ENCODE measurements around the gene UBR4. TPM values are rescaled to one million over a fixed set of nuclear protein-coding genes. Genes with fewer than 3 reads are reported as not detected.

UBR4 gene
- total RNA-seq, 2 experiments from 2014 or later = 117 to 147 TPM

DNA sequence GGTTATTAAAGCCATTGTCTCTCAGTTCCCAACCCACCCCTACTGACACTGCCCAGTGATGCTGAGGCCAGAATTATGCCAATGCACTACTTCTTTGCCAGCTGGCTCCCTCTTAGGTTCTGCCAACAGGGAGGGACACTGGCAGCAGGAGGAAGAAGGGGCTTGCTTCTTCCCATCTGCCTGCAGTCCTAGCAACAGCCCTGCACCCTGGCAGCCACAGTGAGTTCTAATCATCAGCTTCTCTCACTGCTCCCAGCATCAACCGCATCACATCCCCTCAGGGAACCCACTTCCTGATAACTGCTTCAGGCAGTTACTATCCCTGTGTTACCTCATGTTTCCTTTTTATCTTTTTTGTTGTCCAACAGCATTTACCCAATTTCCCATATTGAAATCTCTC, 86.2 kb downstream of the UBR4 start:
- Mint-ChIP-seq H3K27me3 (no peaks in the 10 kb centered on the region), H3K4me3 (no peak overlapping the region), H3K36me3 (ENCODE audit: low read depth) (peaks cover 91% of the 10 kb centered on the region), H3K27ac (peak overlapping the region; percentile 83), H3K9me3 (ENCODE audit: low read depth) (no peaks in the 10 kb centered on the region), H3K4me1 (peaks cover 39% of the 10 kb centered on the region)
- ATAC-seq = peak; percentile 48
- POLR2A ChIA-PET = interaction anchor here (0.9 kb wide), 1 partner anchor 15 kb away, joined by 3 read pairs; no protein-coding TSS in a partner anchor
- peak; percentile 38 for DNase-seq
- CTCF ChIA-PET = interaction anchor here (0.9 to 1.6 kb wide), 3 partner anchors 117 to 240 kb away, joined by 3 to 8 read pairs (median 3); no protein-coding TSS in a partner anchor
- intact Hi-C loops (cut with DNase I, micrococcal nuclease) = loop anchor here in 1 of 2 experiments (5.0 kb wide), 1 partner anchor 48 kb away; no protein-coding TSS in a partner anchor

DNA sequence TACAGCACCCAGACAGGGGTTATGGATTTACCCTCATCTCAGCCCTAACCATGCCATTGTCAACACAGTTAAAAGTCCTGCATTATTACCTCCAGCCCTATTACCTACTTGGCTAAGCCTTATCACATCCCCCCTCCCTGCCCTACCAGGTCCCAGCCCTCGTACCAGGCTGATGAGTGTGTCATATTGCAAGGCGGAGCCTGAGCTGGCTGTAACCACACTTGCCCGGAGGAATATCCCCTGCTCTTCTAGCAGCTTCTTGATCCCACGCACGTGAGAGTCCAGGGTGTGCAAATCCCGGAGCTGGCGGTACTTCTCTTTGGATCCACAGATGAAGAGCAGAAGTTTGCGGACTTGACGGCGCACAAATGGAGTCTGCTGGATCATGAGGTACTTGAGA, 87.4 kb downstream of the UBR4 start:
- intact Hi-C loops (cut with DNase I, micrococcal nuclease) = loop anchor here in 1 of 2 experiments (5.0 kb wide), 1 partner anchor 50 kb away; no protein-coding TSS in a partner anchor
- H3K27ac Mint-ChIP-seq = no peak overlapping the region

GRCh38 chr1:19121192-19121591, 88.9 kb downstream of the UBR4 start:
- no peak for ATAC-seq
- Mint-ChIP-seq H3K36me3 (ENCODE audit: low read depth) (peaks cover 88% of the 10 kb centered on the region), H3K27ac (peak overlapping the region; percentile 7), H3K9me3 (ENCODE audit: low read depth) (no peaks in the 10 kb centered on the region), H3K4me3 (no peak overlapping the region), H3K4me1 (peaks cover 29% of the 10 kb centered on the region), H3K27me3 (no peaks in the 10 kb centered on the region)
- DNase-seq = no peak
- intact Hi-C loops (cut with DNase I, micrococcal nuclease) = loop anchor here in 1 of 2 experiments (5.0 kb wide), 1 partner anchor 51 kb away; no protein-coding TSS in a partner anchor
- ChIA-PET CTCF (no interaction called here), POLR2A (interaction anchor here (0.6 kb wide), 1 partner anchor 155 kb away, joined by 3 read pairs; no protein-coding TSS in a partner anchor)

More for the DNA sequence above, 87.4 kb downstream of the UBR4 start:
- peaks cover 39% of the 10 kb centered on the region for H3K4me1 Mint-ChIP-seq
- ChIA-PET CTCF (interaction anchor here (0.7 to 1.6 kb wide), 7 partner anchors 12 to 239 kb away, joined by 3 to 8 read pairs (median 3); no protein-coding TSS in a partner anchor), POLR2A (no interaction called here)
- no peak for ATAC-seq
- H3K36me3 Mint-ChIP-seq (ENCODE audit: low read depth) = peaks cover 90% of the 10 kb centered on the region
- H3K4me3 Mint-ChIP-seq = no peak overlapping the region
- H3K27me3 Mint-ChIP-seq = no peaks in the 10 kb centered on the region
- DNase-seq = no peak
- no peaks in the 10 kb centered on the region for H3K9me3 Mint-ChIP-seq (ENCODE audit: low read depth)

DNA sequence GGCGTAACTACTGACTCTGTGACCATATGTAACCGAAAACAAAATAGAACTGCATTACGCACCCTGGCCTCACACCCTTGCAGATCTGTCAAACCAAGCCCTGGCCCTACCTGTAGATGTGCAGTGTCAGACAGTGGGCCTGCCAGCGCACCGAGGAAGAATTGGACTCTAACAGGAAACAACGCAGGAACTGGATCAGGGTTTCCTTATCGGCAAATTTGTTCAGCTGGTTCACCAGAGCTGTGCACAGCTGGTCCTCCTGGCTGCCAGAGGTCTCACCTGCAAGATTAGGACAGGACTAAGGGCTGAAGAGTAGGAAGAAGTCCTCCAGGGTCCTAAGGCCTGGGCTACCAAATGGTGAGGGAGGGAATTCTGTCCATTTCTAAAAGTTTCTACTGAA, 90.0 kb downstream of the UBR4 start:
- no peaks in the 10 kb centered on the region for H3K27me3 Mint-ChIP-seq
- peak overlapping the region; percentile 43 for H3K27ac Mint-ChIP-seq
- H3K4me1 Mint-ChIP-seq = peaks cover 19% of the 10 kb centered on the region
- no peaks in the 10 kb centered on the region for H3K9me3 Mint-ChIP-seq (ENCODE audit: low read depth)
- intact Hi-C loops (cut with DNase I, micrococcal nuclease) = loop anchor here in 1 of 2 experiments (5.0 kb wide), 1 partner anchor 52 kb away; no protein-coding TSS in a partner anchor
- CTCF ChIA-PET = interaction anchor here (0.8 kb wide), 1 partner anchor 120 kb away, joined by 3 read pairs; no protein-coding TSS in a partner anchor
- no peak overlapping the region for H3K4me3 Mint-ChIP-seq
- no peak for DNase-seq
- peaks cover 85% of the 10 kb centered on the region for H3K36me3 Mint-ChIP-seq (ENCODE audit: low read depth)
- POLR2A ChIA-PET = interaction anchor here (0.6 kb wide), 1 partner anchor 70 kb away, joined by 3 read pairs; no protein-coding TSS in a partner anchor
- ATAC-seq = no peak

DNA sequence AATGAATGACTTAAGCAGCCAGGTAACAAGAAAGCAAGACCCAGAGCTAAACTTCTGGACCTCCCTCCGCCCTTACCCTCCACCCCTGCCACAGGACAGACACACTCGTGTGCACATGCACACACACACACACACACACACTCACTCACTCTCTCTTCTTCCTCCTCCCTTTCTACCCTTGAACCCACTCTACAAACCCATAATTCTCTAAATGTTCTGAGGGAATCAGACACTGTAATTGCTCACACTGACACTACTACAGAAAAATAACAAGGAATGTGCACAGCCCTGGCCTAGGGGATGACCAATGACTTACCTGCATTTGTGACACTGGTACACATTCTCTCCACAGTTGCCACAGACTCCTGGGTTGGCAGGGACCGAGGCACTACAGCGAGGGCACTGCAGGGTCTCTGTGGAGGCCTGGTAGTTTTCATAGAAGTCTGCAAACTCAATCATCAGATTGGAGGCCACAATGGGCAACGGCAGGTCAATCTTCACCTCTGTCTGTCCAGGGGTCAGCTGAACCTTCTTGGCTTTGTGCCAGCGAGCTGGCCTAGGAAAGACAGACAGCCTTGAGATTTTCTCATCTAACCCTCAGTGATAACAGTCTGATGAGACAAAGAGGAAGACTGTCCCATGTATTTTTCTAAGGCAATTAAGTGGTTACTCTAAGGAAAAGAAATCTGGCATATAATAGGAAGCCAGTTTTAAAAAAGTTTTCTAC, 94.8 kb downstream of the UBR4 start:
- no peak for DNase-seq
- Mint-ChIP-seq H3K36me3 (ENCODE audit: low read depth) (peaks cover 81% of the 10 kb centered on the region), H3K9me3 (ENCODE audit: low read depth) (no peaks in the 10 kb centered on the region), H3K4me1 (no peaks in the 10 kb centered on the region), H3K27ac (no peak overlapping the region), H3K27me3 (no peaks in the 10 kb centered on the region), H3K4me3 (no peak overlapping the region)
- intact Hi-C loops (cut with DNase I, micrococcal nuclease) = no loop called here
- ChIA-PET POLR2A (no interaction called here), CTCF (interaction anchor here (0.9 to 1.2 kb wide), 4 partner anchors 12 to 202 kb away, joined by 3 to 6 read pairs (median 4); no protein-coding TSS in a partner anchor)
- no peak for ATAC-seq

DNA sequence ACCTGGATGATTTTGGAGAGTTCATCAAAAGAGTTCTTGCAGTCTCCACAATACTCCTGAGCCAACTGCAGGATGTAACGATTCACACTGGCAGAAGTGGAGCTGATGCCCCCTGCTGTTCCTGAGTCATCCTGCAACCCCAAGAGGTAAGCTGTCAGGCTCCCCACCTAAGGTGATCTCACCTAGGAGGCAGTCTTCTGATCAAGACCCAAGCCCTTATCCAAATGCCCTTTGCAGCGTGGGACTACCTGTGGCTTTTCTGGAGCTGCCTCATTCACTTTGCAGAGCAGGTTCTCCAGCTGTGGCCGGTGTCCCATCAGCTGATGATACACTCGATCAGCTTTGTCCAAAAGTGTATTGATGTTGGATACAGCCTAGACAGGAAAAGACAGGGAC, 96.4 kb downstream of the UBR4 start:
- ATAC-seq (peak; percentile 83), DNase-seq (peak; percentile 62)
- no peaks in the 10 kb centered on the region for H3K4me1 Mint-ChIP-seq
- POLR2A ChIA-PET = no interaction called here
- H3K9me3 Mint-ChIP-seq (ENCODE audit: low read depth) = no peaks in the 10 kb centered on the region
- no peaks in the 10 kb centered on the region for H3K27me3 Mint-ChIP-seq
- H3K27ac Mint-ChIP-seq = no peak overlapping the region
- H3K36me3 Mint-ChIP-seq (ENCODE audit: low read depth) = peaks cover 79% of the 10 kb centered on the region
- CTCF ChIA-PET = interaction anchor here (0.5 to 2.3 kb wide), 13 partner anchors 8 to 253 kb away, joined by 3 to 9 read pairs (median 3); partner anchors contain the start of gene ALDH4A1
- intact Hi-C loops (cut with DNase I, micrococcal nuclease) = loop anchor here (5.0 kb wide), 1 partner anchor 206 kb away; no protein-coding TSS in a partner anchor
- H3K4me3 Mint-ChIP-seq = no peak overlapping the region

DNA sequence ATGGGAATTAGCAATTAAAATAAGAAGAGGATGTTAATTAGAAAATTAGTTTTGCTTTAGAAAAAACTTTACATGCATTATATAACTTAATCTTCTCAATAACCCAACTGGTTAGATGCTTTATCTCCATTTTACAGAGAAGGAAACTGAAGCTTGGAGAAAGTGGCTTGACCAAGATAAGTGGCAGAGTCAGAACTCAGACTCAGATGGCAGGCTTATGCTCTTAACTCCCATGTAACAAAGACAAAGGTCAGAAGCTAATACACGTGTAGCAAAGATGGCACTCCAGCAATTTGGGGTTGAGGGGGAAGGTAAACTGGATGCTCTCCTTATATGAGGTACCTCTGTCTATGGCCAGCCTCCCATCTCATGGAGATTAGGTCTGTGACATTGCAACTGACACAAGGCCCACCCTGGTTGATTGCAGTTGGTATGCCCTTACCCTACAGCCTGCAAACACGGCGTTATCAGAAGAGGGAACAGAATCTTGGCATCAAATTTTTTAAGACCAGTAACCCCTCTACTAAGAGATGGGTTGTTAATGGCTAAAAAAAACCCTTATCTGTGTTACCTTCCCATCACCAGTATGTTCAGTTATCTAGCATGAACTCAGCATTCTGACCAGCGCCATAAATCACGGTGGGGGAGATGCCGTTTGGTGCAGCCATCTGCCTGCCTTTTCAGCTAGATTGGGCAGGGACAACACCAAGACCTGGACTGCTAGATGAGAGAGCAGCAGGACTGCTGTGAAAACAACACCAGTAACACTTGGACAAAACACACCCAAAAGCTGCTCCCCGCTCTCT, 97.0 kb downstream of the UBR4 start:
- CTCF ChIA-PET = interaction anchor here (0.8 to 2.3 kb wide), 12 partner anchors 8 to 229 kb away, joined by 3 to 9 read pairs (median 4); partner anchors contain the start of gene ALDH4A1
- POLR2A ChIA-PET = no interaction called here
- no peaks in the 10 kb centered on the region for H3K9me3 Mint-ChIP-seq (ENCODE audit: low read depth)
- H3K27ac Mint-ChIP-seq = no peak overlapping the region
- H3K27me3 Mint-ChIP-seq = no peaks in the 10 kb centered on the region
- no peaks in the 10 kb centered on the region for H3K4me1 Mint-ChIP-seq
- H3K36me3 Mint-ChIP-seq (ENCODE audit: low read depth) = peaks cover 79% of the 10 kb centered on the region
- H3K4me3 Mint-ChIP-seq = no peak overlapping the region
- intact Hi-C loops (cut with DNase I, micrococcal nuclease) = loop anchor here (5.0 kb wide), 1 partner anchor 206 kb away; no protein-coding TSS in a partner anchor
- ATAC-seq = no peak
- DNase-seq = no peak

- intact Hi-C loops (cut with DNase I, micrococcal nuclease) = loop anchor here (5.0 kb wide), 1 partner anchor 203 kb away; no protein-coding TSS in a partner anchor
- Mint-ChIP-seq H3K27ac (no peak overlapping the region), H3K36me3 (ENCODE audit: low read depth) (peaks cover 75% of the 10 kb centered on the region), H3K4me3 (no peak overlapping the region), H3K4me1 (no peaks in the 10 kb centered on the region), H3K27me3 (no peaks in the 10 kb centered on the region), H3K9me3 (ENCODE audit: low read depth) (no peaks in the 10 kb centered on the region)
- POLR2A ChIA-PET = no interaction called here
- CTCF ChIA-PET = interaction anchor here (0.6 to 1.5 kb wide), 2 partner anchors 12 to 30 kb away, joined by 3 read pairs; no protein-coding TSS in a partner anchor
- ATAC-seq (no peak), DNase-seq (no peak)
Observed at GRCh38 chr1:19110257-19110927, 99.7 kb downstream of the UBR4 start.

- Mint-ChIP-seq H3K4me3 (no peak overlapping the region), H3K4me1 (no peaks in the 10 kb centered on the region), H3K27ac (no peak overlapping the region), H3K36me3 (ENCODE audit: low read depth) (peaks cover 73% of the 10 kb centered on the region), H3K9me3 (ENCODE audit: low read depth) (no peaks in the 10 kb centered on the region), H3K27me3 (no peaks in the 10 kb centered on the region)
- DNase-seq (no peak), ATAC-seq (no peak)
- intact Hi-C loops (cut with DNase I, micrococcal nuclease) = no loop called here
- ChIA-PET POLR2A (interaction anchor here (1.0 kb wide), 1 partner anchor 15 kb away, joined by 3 read pairs; no protein-coding TSS in a partner anchor), CTCF (interaction anchor here (0.8 kb wide), 1 partner anchor 203 kb away, joined by 4 read pairs; no protein-coding TSS in a partner anchor)
Observed at GRCh38 chr1:19109545-19109944, 100.5 kb downstream of the UBR4 start.

DNA sequence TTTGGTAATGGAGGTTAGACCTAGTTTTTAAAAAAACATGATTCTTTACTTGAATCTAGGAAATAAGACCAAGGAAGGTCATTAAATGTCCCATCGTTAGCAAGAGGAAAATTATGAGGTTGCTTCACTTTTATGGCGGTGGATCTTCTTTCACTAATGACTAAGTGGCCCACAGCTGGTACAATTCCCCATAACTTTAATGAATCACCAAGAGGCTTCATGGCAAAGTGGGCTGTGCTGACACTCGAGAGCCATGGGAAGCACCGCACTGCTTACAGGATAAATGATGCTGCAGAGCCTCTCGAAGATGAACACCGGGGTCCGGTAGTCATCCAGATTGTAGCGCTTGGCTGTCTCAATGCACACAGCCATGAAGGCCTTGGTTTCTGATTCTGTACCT, 108.8 kb downstream of the UBR4 start:
- intact Hi-C loops (cut with DNase I, micrococcal nuclease) = no loop called here
- H3K4me1 Mint-ChIP-seq = no peaks in the 10 kb centered on the region
- ATAC-seq = no peak
- POLR2A ChIA-PET = no interaction called here
- H3K27ac Mint-ChIP-seq = no peak overlapping the region
- H3K9me3 Mint-ChIP-seq (ENCODE audit: low read depth) = no peaks in the 10 kb centered on the region
- no peaks in the 10 kb centered on the region for H3K27me3 Mint-ChIP-seq
- H3K36me3 Mint-ChIP-seq (ENCODE audit: low read depth) = peaks cover 67% of the 10 kb centered on the region
- DNase-seq = no peak
- no peak overlapping the region for H3K4me3 Mint-ChIP-seq
- CTCF ChIA-PET = interaction anchor here (1.1 to 1.7 kb wide), 4 partner anchors 21 to 217 kb away, joined by 3 to 6 read pairs (median 4); no protein-coding TSS in a partner anchor
